Globus pallidus (tissue), 1 donor: ENCODE results near the gene LIM2.

Experiments used
- DNase-seq: peaks from one replicate; pipeline ENCODE4 v3.0.0-alpha.2; 2015; ENCODE audit warnings: low spot score

Gene LIM2

DNA sequence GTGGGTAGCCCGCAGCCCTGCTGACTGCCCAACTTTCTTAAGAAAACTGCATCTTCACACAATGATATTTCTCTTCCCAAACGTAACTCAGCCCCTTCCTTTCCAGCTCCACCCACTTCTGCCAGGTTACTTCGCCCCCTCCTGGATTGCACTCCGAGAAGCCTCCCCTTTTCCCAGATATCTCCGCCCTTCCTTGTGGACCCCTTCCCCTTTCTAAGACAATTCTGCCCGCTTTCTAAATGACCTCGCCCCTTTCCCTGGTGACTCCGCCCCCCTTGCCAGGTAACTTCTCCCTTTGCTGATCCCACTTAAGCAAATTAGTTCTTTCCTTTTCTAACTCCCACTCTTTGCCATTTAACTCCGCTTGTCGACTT lies 48.5 kb downstream of the LIM2 start:
- peak; percentile 15 for DNase-seq

DNA sequence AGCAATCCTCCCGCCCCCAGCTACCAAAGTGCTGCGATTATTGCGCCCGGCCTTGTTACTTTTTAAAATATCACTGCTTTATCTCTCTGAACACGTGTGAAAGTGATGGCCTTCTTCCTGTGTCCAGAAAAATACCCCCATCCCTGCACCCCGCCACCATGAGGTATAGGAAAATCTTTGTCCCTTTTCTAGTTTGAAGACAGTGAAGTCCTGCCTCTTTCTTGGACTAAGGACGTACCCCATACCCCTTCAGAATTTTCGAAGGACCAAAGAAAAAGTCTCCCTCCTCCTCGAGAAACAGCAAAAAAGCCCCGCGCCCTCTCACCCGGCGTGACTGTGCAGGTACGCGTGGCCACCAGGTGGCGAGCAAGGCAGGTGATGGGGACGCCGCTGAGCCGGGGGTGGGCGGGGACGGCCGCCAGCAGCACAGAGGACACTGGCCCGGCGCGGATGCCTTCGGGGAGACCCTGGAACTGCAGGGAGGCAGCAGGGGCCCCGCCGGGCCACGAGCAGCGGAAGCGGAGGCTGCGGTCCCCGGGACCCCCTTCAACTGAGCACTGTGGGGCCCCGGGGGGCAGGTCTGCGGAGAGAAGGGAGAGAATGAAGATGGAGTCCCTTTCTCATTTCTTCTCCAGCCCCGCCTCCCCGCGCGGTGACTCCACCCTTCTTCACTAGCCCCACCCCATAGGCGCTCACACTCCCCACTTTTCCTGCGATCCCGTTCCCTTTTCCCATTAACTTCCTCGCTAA lies 49.0 kb downstream of the LIM2 start:
- DNase-seq: peak; percentile 54

DNA sequence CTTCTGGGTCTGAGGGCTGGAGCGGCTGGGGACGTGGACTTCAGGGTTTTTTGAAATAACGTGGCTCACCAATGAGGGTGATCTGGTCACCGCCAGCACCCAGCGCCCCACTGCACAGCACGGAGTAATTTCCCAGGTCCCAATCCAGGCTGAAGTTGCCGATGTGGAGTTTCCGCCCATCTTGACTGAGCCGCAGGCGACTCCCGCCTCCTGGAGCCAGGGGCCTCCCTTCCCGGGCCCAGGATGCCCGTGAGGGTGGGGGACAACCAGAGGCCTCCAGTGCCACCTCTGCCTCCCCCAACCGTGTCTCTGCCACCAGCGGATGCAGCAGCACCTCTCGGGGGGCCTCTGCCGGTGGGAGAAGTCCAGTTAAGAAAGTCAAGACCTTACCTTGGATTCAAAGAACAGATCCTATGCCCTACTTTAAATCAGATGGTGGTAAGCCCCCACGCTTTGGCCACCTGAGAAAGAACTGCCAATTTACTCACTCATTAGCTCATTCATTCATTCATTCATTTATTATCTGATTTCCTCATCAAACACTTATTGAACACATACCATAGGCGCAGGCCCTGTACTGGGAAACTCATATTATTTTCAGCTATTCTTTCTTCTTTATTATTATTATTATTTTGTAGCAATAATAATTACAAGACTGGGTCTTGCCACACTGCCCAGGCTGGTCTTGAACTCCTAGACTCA lies 49.8 kb downstream of the LIM2 start:
- DNase-seq: no peak

DNA sequence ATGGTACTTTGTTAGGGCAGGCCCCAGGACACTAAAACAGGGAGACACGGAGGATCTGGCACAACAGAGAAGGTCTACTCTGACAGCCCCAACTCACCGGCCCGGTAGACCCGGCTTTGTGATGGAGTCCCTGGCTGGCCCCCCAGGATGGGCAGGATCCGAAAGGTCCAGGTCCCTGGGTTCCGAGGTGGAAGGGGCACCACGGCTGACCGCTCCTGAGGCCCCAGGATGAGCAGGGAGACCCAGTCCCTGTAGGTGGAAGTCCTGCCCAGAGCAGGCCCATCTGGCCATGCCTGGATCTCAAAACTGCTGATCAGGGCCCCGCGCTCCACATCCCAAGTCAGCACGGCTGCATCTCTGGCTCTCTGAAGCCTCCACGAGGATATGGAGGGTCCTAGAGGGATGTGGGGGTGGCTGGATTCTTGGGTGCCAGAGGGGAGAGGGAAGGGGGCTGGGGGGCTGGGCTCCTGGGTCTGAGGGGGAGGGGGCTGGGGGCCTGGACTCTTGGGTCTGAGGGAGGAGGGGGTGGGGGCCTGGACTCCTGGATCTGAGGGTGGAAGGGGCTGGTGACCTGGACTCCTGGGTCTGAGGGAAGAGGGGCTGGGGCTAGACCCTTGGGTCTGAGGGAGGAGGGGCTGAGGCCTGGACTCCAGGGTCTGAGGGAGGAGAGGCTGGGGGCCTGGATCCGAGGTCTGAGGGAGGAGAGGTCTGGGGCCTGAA lies 50.5 kb downstream of the LIM2 start:
- no peak for DNase-seq

DNA sequence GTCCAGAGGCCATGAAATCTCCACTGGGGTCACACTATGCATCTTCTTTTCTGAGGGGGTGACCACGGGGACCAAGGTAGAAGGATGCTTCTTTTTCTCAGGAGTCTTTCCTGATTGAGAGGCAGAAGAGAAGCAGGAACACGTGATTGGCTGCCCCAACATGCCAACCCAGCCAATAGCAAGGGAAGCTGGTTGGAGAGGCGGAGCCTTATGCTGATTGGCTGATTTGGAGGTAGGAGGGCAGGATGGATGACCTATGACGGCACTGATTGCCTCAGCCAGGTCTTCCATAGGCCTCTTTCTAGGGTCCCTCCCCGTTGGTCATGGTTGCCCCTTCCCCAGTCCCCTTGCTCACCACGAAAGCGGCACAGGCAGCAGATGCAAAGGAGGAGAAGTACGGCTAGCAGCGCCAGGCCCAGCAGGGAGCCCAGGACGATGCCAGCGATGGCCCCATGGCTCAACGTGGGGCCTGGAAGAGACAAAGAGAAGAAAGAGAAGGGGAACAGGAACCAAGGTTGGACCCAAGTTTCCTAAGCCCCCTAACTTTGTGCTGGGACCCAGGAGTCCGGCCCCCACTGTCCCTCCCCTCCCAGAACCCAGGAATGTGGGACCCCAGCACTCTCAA lies 53.8 kb downstream of the LIM2 start:
- DNase-seq: no peak

DNA sequence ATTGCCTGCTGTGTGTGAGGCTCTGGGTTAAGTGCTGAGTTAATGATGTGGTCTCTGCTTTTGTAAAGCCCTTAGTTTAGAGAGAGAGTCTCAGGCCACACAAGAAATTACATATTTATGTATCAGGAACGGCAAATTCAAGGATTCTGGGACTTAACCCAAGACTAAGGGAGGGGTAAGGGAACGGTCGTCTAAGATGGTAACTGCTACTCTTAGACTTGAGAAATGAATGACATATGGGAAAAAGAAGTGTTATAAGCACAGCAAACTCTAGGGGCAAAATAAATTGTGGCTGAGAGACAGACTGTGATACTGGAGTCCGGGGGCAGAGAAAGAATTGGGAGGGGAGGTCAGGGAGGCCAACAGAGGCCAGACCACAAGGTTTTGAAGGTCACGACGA lies 56.1 kb downstream of the LIM2 start:
- DNase-seq: no peak

DNA sequence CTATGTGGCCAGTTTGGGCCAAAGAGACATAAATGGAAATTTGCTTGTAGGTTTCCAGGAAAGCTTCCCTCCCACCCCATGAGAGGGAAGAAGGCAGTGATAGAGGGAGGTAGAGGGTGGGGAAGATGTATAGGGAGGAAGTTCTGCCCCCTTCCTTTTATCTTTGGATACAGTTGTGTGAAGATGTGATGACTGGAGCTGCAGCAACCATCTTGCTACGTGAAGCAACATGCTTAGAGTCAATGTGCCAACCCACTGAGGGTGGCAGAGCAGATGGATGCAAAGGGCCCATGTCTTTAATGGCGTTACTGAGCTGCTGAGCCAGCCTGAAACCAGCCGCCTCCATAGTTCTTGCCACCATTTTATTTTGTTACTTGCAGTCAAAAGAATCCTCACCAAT lies 56.6 kb downstream of the LIM2 start:
- no peak for DNase-seq

DNA sequence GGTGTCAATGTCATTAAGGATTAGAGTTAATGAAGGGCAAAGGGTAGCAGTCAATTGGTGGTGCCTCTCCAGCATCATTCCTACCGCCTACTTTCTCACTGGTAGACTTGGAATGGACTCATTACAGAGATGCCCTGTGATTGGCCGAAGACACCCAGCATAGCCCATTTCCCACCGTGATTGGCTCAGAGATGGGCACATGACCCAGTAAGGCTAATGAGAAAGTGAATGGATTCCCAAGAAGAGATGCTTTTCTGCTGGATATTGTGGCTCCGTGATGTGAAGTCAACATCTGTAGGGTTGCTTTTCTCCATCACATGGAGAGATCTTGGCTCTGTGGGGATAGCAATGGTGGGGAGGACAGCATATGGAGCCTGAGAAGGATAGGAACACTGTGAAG lies 57.4 kb downstream of the LIM2 start:
- no peak for DNase-seq
